Ascending aorta (tissue), 2 donors: ENCODE data around the gene SAP30BP. TPM values are rescaled to one million over a fixed set of nuclear protein-coding genes. Genes with fewer than 3 reads are reported as not detected.

Experiments
- DNase-seq, 2 donors: peaks; one replicate each; pipeline ENCODE4 v3.0.0-alpha.2; 2019; ENCODE audit warnings: low spot score in 2 of 2
- H3K27ac ChIP-seq, 2 donors: fragments of 200-600 bp; sonication (generic); one replicate each; pipeline ENCODE4 v1.5.1; 2016 to 2017; ENCODE audit warnings: mild to moderate bottlenecking in 1 of 2
- H3K27me3 ChIP-seq: fragments of 200-600 bp; sonication (generic); one replicate; pipeline ENCODE4 v1.5.1; 2017
- H3K36me3 ChIP-seq, 2 donors: fragments of 200-600 bp; sonication (generic); one replicate each; pipeline ENCODE4 v1.5.1; 2016
- H3K4me1 ChIP-seq, 2 donors: fragments of 200-600 bp; sonication (generic); one replicate each; pipeline ENCODE4 v1.5.1; 2016 to 2017; ENCODE audit warnings: mild to moderate bottlenecking in 1 of 2
- H3K4me3 ChIP-seq, 2 donors: fragments of 200-600 bp; sonication (generic); one replicate each; pipeline ENCODE4 v1.5.1; 2016 to 2017; ENCODE audit warnings: mild to moderate bottlenecking in 1 of 2
- H3K9me3 ChIP-seq, 2 donors: fragments of 200-600 bp; sonication (generic); one replicate each; pipeline ENCODE4 v1.5.1; 2016
- intact Hi-C: fragments of 100-400 bp; cut with DNase I; formaldehyde crosslinking; loops from one replicate; pipeline ENCODE4 v1.15.1; 2023
- total RNA-seq: library from RNA; depleted of rRNA; stranded (reverse); fragments of >200 nt; gene quantifications from one replicate; pipeline ENCODE4 v1.1.0, GENCODE V29; 2016
- TF ChIP-seq, protein P1 (sequence below), 3 experiments: fragments of 200-600 bp in 2 of 3; fragments of 450-650 bp in 1 of 3; sonication (generic) in 2 of 3; IDR thresholded peaks; one replicate each; pipeline ENCODE4 v1.5.1; 2016 to 2019; ENCODE audit warnings: antibody characterized with exemption in 3 of 3, mild to moderate bottlenecking in 1 of 3, moderate library complexity in 1 of 3

The SAP30BP gene
- total RNA-seq, 1 donor from 2014 or later: 70.9 TPM

- no peak overlapping the region for H3K27ac ChIP-seq
- intact Hi-C loops: loop anchor here (10.0 kb wide), 1 partner anchor 351 kb away; the partner anchor contains the start of gene GRB2
These were observed 88.2 kb downstream of the SAP30BP start for GRCh38 chr17:75755205-75755901.

DNA sequence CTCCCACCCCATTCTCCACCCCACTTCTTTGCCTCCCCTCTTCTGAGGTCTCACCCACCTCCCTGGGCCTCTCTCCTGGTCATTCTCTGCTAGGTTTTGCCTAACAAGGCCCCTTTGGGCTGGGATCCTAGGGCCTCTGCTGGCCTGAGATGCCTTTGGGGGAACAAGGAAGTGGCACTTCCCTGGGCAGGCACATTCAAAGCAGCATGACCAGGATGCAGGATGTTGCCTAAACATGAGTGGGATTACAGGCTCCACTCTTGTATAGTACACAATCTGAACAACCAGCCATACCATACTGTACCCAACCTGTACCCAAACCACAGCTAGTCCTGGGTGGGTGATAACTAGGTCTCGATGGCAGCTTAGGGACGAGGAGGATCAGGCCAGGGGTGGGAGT, 88.9 kb downstream of the SAP30BP start:
- no peaks in the 10 kb centered on the region for H3K27me3 ChIP-seq
- TF ChIP-seq, protein P1, sequence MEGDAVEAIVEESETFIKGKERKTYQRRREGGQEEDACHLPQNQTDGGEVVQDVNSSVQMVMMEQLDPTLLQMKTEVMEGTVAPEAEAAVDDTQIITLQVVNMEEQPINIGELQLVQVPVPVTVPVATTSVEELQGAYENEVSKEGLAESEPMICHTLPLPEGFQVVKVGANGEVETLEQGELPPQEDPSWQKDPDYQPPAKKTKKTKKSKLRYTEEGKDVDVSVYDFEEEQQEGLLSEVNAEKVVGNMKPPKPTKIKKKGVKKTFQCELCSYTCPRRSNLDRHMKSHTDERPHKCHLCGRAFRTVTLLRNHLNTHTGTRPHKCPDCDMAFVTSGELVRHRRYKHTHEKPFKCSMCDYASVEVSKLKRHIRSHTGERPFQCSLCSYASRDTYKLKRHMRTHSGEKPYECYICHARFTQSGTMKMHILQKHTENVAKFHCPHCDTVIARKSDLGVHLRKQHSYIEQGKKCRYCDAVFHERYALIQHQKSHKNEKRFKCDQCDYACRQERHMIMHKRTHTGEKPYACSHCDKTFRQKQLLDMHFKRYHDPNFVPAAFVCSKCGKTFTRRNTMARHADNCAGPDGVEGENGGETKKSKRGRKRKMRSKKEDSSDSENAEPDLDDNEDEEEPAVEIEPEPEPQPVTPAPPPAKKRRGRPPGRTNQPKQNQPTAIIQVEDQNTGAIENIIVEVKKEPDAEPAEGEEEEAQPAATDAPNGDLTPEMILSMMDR (IDR thresholded peaks at IDR 0.05): no peak
- peaks cover 7 to 11% of the 10 kb centered on the region in 2 donors for H3K4me1 ChIP-seq
- H3K4me3 ChIP-seq: no peak overlapping the region
- peaks cover 0 to 10% of the 10 kb centered on the region in 2 donors for H3K36me3 ChIP-seq
- no peak for DNase-seq
- no peaks in the 10 kb centered on the region for H3K9me3 ChIP-seq
- intact Hi-C loops: loop anchor here (10.0 kb wide), 1 partner anchor 351 kb away; the partner anchor contains the start of gene GRB2
- H3K27ac ChIP-seq: no peak overlapping the region

More at GRCh38 chr17:75755205-75755901, 88.2 kb downstream of the SAP30BP start:
- H3K36me3 ChIP-seq: peaks cover 0 to 10% of the 10 kb centered on the region in 2 donors
- H3K4me1 ChIP-seq: peaks cover 7 to 11% of the 10 kb centered on the region in 2 donors
- H3K4me3 ChIP-seq: no peak overlapping the region
- no peak for DNase-seq
- TF ChIP-seq, protein P1 (IDR thresholded peaks at IDR 0.05): no peak
- H3K27me3 ChIP-seq: no peaks in the 10 kb centered on the region
- no peaks in the 10 kb centered on the region for H3K9me3 ChIP-seq

- TF ChIP-seq, protein P1 (IDR thresholded peaks at IDR 0.05): no peak
- peaks cover 7 to 11% of the 10 kb centered on the region in 2 donors for H3K4me1 ChIP-seq
- no peaks in the 10 kb centered on the region for H3K27me3 ChIP-seq
- no peak for DNase-seq
- intact Hi-C loops: loop anchor here (10.0 kb wide), 1 partner anchor 352 kb away; the partner anchor contains the start of gene GRB2
- H3K27ac ChIP-seq: no peak overlapping the region
- H3K9me3 ChIP-seq: no peaks in the 10 kb centered on the region
- no peak overlapping the region for H3K4me3 ChIP-seq
- peaks cover 0 to 10% of the 10 kb centered on the region in 2 donors for H3K36me3 ChIP-seq
These were observed 89.4 kb downstream of the SAP30BP start for GRCh38 chr17:75756451-75757085.

GRCh38 chr17:75757086-75757681, 90.0 kb downstream of the SAP30BP start:
- no peak overlapping the region for H3K4me3 ChIP-seq
- TF ChIP-seq, protein P1 (IDR thresholded peaks at IDR 0.05): no peak
- H3K36me3 ChIP-seq: peaks cover 0 to 10% of the 10 kb centered on the region in 2 donors
- DNase-seq: no peak
- peaks cover 7 to 11% of the 10 kb centered on the region in 2 donors for H3K4me1 ChIP-seq
- intact Hi-C loops: loop anchor here (10.0 kb wide), 1 partner anchor 352 kb away; the partner anchor contains the start of gene GRB2
- no peaks in the 10 kb centered on the region for H3K9me3 ChIP-seq
- no peaks in the 10 kb centered on the region for H3K27me3 ChIP-seq
- H3K27ac ChIP-seq: no peak overlapping the region

Other genes with a start within 250 kb of the SAP30BP start
- 125 TPM for gene TMEM94, start 210.7 kb upstream of the SAP30BP start, total RNA-seq
- gene CASKIN2, start 151.8 kb upstream of the SAP30BP start, total RNA-seq: 112 TPM
- 92.7 TPM for gene TSEN54, start 150.8 kb upstream of the SAP30BP start, total RNA-seq
- gene LLGL2, start 141.6 kb upstream of the SAP30BP start, total RNA-seq: 41.8 TPM
- 285 TPM for gene MYO15B, start 79.5 kb upstream of the SAP30BP start, total RNA-seq
- gene SMIM5, start 33.9 kb upstream of the SAP30BP start, total RNA-seq: not detected
- 7.6 TPM for gene RECQL5, start 184 bp upstream of the SAP30BP start, total RNA-seq
- 152 TPM for gene ITGB4, start 54.1 kb downstream of the SAP30BP start, total RNA-seq
- 101 TPM for gene GALK1, start 97.9 kb downstream of the SAP30BP start, total RNA-seq
- 73.9 TPM for gene UNK, start 117.5 kb downstream of the SAP30BP start, total RNA-seq
- 33.1 TPM for gene UNC13D, start 177.1 kb downstream of the SAP30BP start, total RNA-seq
- gene WBP2, start 188.0 kb downstream of the SAP30BP start, total RNA-seq: 50.7 TPM
- gene TRIM47, start 211.2 kb downstream of the SAP30BP start, total RNA-seq: 132 TPM
- gene TRIM65, start 229.6 kb downstream of the SAP30BP start, total RNA-seq: 43.3 TPM
- gene MRPL38, start 237.5 kb downstream of the SAP30BP start, total RNA-seq: 31.9 TPM